Lower lobe of right lung (tissue), 2 donors: ENCODE measurements around the gene SF3B1. TPM values are rescaled to one million over a fixed set of nuclear protein-coding genes. Genes with fewer than 3 reads are reported as not detected.
"Not testable (repeated sequence)": the region's sequence is repeated elsewhere in the genome, so short reads cannot be mapped to it uniquely, and the experiment has no call there.

Experiments
- ATAC-seq, 2 donors: fragments of 200-7000 bp; cut with Tn5 transposase; one replicate each; pipeline ENCODE4 v1.9.1; 2020 to 2022; ENCODE audit warnings: mild to moderate bottlenecking in 2 of 2, moderate library complexity in 2 of 2
- DNase-seq: peaks from one replicate; pipeline ENCODE4 v3.0.0-alpha.2; 2020
- H3K27ac ChIP-seq: fragments of 200-600 bp; one replicate; pipeline ENCODE4 v1.8.0; 2022
- H3K27me3 ChIP-seq: fragments of 200-600 bp; one replicate; pipeline ENCODE4 v1.8.0; 2022; ENCODE audit warnings: low read depth
- H3K36me3 ChIP-seq: fragments of 200-600 bp; one replicate; pipeline ENCODE4 v1.8.0; 2022; ENCODE audit warnings: mild to moderate bottlenecking
- H3K4me1 ChIP-seq: fragments of 200-600 bp; one replicate; pipeline ENCODE4 v1.8.0; 2022
- H3K4me3 ChIP-seq: fragments of 200-600 bp; one replicate; pipeline ENCODE4 v1.8.0; 2022; ENCODE audit warnings: mild to moderate bottlenecking
- H3K9me3 ChIP-seq: fragments of 200-600 bp; one replicate; pipeline ENCODE4 v1.8.0; 2022
- CTCF ChIP-seq: fragments of 200-600 bp; IDR thresholded peaks from one replicate; pipeline ENCODE4 v1.8.0; 2022; ENCODE audit warnings: antibody characterized with exemption, mild to moderate bottlenecking
- intact Hi-C: fragments of 100-400 bp; cut with DNase I; formaldehyde crosslinking; loops from one replicate; pipeline ENCODE4 v1.11.0; 2022
- total RNA-seq: library from RNA; stranded (reverse); fragmentation: NEBNext Ultra II Directional; extraction: Animal tissue kit (Norgen Biotek cat#: 25700); gene quantifications from one replicate; pipeline ENCODE4 v1.2.1, GENCODE V29; 2021
- donor health status: DM: no; HTN: yes; CAD: no; lungs with severe emphysema.

The SF3B1 gene
- total RNA-seq, 1 donor from 2014 or later = 230 TPM

- H3K27me3 ChIP-seq = no peaks in the 10 kb centered on the region
- H3K4me1 ChIP-seq = no peaks in the 10 kb centered on the region
- intact Hi-C loops = no loop called here
- H3K36me3 ChIP-seq = no peaks in the 10 kb centered on the region
- no peak overlapping the region for H3K4me3 ChIP-seq
- H3K9me3 ChIP-seq = no peaks in the 10 kb centered on the region
- TF ChIP-seq CTCF = no peak
- H3K27ac ChIP-seq = no peak overlapping the region
- no peak for ATAC-seq
- DNase-seq = no peak
Observed at GRCh38 chr2:197354169-197354558, 80.7 kb downstream of the SF3B1 start.

- ATAC-seq (no peak), DNase-seq (no peak)
- H3K9me3 ChIP-seq = no peaks in the 10 kb centered on the region
- intact Hi-C loops = no loop called here
- H3K4me1 ChIP-seq = no peaks in the 10 kb centered on the region
- H3K27ac ChIP-seq = no peak overlapping the region
- H3K4me3 ChIP-seq = no peak overlapping the region
- TF ChIP-seq CTCF = no peak
- no peaks in the 10 kb centered on the region for H3K27me3 ChIP-seq
- H3K36me3 ChIP-seq = no peaks in the 10 kb centered on the region
Observed at GRCh38 chr2:197353393-197354168, 81.2 kb downstream of the SF3B1 start.

- Histone ChIP-seq H3K27me3 (no peaks in the 10 kb centered on the region), H3K4me3 (no peak overlapping the region), H3K36me3 (no peaks in the 10 kb centered on the region), H3K9me3 (no peaks in the 10 kb centered on the region), H3K27ac (no peak overlapping the region), H3K4me1 (no peaks in the 10 kb centered on the region)
- ATAC-seq (no peak), DNase-seq (no peak)
- no peak for TF ChIP-seq CTCF
- intact Hi-C loops = no loop called here
Observed at GRCh38 chr2:197349699-197350098, 85.1 kb downstream of the SF3B1 start.

- Histone ChIP-seq H3K27me3 (no peaks in the 10 kb centered on the region), H3K27ac (no peak overlapping the region), H3K36me3 (no peaks in the 10 kb centered on the region), H3K4me3 (no peak overlapping the region), H3K4me1 (no peaks in the 10 kb centered on the region), H3K9me3 (no peaks in the 10 kb centered on the region)
- DNase-seq (no peak), ATAC-seq (no peak)
- intact Hi-C loops = no loop called here
- TF ChIP-seq CTCF = no peak
Observed at GRCh38 chr2:197348721-197349360, 86.0 kb downstream of the SF3B1 start.

- Histone ChIP-seq H3K27ac (no peak overlapping the region), H3K27me3 (no peaks in the 10 kb centered on the region), H3K9me3 (no peaks in the 10 kb centered on the region), H3K36me3 (no peaks in the 10 kb centered on the region), H3K4me1 (no peaks in the 10 kb centered on the region), H3K4me3 (no peak overlapping the region)
- intact Hi-C loops = no loop called here
- no peak for DNase-seq
- ATAC-seq = peak in 1 of 2 donors; percentile 9
- TF ChIP-seq CTCF = no peak
Observed at GRCh38 chr2:197345846-197346370, 88.9 kb downstream of the SF3B1 start.

- intact Hi-C loops, ATAC-seq, H3K27me3 ChIP-seq, H3K4me3 ChIP-seq, H3K4me1 ChIP-seq, H3K27ac ChIP-seq, DNase-seq, H3K9me3 ChIP-seq, H3K36me3 ChIP-seq: not testable (repeated sequence)
Observed at GRCh38 chr2:197343968-197344367, 90.9 kb downstream of the SF3B1 start.
